NCI-H1092 treated with DMSO at 0.1 percent for 48 hours (cell line): ENCODE measurements around the gene NRM.
"Not testable (repeated sequence)": the region's sequence is repeated elsewhere in the genome, so short reads cannot be mapped to it uniquely, and the experiment has no call there.

Experiments
- DNase-seq: peaks from one replicate; lab custom pipeline; 2025; lab: John Stamatoyannopoulos, UW

Gene NRM

DNA sequence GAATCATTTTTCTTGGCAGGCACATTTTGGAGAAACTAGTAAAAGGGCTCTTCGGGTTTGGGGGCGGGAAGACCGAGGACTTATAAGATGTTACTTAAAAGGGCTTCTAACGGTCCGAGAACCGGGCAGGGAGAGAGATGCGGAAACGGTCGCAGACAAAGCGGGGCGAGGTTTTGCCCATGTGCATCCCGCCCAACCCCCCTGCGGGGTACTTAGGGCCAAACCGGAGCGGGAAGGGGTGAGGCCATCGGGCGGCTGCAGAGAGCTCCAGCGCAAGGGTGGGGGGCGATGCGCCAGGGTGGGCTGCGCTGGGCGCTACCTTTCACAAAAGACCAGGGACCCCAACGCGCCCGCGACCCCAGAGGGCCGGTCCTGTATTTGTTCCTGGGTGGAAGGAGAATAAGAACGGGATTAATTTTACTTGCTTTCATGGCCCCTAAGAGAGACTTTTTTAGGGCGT lies 30.0 kb upstream of the NRM start:
- DNase-seq, result peak; percentile 59

DNA sequence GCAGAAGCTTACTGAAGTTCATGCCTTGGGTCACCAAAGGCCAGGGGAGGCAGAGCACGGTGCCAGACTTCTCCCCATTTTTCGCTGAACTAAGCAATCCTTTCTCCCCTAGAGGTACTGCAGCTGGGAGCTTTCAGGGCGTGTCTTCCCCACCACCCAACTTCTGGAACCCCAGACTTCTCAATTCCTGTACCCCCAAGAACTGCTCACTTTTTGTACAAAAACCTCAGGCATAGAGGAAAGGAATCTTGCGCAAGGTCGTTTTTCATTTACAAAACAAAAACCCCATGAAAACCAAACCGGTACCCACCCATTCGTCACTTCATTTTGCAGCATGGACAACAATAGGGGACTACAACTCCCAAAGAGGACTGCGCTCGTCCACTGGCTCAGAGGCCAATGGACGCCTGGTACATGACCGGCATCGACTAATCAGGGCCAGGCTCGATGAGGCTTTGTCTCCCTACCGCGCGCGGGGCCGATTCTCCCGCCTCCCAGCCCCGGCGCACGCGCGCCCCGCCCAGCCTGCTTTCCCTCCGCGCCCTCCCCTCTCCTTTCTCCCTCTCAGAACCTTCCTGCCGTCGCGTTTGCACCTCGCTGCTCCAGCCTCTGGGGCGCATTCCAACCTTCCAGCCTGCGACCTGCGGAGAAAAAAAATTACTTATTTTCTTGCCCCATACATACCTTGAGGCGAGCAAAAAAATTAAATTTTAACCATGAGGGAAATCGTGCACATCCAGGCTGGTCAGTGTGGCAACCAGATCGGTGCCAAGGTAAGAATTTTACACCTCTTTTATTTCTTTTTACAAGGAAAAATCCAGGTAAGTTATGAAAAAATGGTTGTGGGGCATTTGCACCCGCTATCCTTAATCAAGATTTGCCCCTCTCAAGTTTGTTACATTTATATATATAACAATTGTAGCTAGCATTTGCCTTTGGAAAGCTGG lies 29.3 kb upstream of the NRM start, which contains the start of gene TUBB:
TUBB (plus strand) TSS at position 562 of the 947 bp plus-strand sequence; CDS start at position 717, 155 bp downstream.
- DNase-seq, result peak; percentile 93

DNA sequence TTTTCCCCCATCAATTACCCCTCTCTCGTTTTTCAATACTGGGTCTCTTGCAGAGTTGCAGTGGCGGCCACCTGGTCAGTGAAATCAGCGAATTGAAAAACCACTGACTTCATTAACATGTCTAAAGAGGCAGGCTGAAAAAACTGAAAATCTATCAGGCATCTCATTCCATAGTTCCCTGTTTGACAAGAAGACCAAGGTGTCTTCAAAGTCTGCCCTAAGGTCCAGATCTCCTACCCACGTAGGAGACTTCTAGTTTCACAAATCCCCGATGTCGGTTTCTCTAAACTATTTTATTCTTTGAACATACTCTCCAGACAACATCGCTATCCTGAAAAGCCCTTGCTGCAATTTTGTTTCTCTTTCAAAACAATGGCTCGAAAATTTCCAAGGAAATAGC lies 28.6 kb upstream of the NRM start:
- DNase-seq, result peak; percentile 46

DNA sequence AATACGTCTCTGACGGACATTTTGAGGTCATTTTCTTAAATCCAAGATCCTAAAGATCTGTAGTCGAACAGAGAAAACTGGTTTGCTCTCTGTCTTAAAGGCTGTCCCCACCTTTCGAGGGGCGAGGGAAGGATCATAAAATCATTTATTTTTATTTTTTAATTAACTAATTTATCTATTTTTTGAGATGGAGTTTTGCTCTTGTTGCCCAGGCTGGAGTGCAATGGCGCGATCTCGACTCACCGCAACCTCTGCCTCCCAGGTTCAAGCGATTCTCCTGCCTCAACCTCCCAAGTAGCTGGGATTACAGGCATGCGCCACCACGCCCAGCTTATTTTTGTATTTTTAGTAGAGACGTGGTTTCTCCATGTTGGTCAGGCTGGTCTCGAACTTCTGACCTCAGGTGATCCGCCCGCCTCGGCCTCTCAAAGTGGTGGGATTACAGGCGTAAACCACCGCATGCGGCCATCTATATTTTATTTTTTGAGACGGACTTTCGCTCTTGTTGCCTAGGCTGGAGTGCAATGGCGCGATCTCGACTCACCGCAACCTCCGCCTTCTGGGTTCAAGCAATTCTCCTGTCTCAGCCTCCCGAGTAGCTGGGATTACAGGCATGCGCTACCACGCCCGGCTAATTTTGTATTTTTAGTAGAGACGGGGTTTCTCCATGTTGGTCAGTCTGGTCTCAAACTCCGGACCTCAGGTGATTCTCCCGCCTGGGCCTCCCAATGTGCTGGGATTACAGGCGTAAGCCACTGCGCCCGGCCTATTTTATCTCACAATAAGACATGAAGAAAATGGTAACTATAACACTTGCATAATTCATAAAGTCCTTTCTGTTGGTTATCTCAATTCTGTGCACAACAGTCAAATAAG lies 27.3 kb upstream of the NRM start:
- not testable (repeated sequence) for DNase-seq

DNA sequence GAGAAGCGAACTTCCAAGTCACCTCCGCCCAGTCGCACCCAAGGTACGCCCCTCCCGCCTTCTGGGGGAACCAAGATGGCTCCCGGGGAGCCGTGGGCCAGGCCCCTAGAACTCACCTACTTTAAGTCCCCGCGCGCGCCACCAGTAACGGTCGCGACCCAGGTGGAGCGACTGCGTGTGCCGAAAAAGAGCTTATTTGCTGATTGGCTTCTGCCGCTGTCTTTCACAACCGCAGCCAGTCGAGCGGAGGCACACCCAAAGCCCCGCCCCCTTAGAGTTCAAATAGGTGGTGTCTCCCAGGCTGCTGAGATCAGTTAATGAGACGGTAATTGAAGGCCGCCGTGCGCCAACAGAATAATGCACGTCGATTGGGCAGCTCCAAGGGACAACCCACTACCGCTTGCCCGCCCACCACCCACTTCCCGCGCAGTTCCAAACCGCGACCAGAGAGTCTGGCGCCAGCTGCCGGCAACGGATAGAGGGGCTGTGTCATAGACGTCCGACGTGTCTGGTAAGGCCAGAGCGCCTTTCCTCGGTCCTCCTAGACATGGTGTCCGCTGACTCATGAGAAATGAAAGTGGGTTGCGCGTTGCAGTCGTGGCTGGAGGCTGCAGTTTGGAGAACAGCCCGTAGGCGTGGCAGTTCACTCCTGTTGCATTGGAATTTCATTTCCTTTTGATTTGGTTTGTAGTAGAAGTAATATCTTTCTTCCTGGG lies 26.5 kb upstream of the NRM start, which contains the start of gene MDC1:
MDC1 (minus strand) TSS at position 153 of the 716 bp plus-strand sequence. CDS start 2,106 bp downstream, outside the sequence.
- peak; percentile 98 for DNase-seq

GRCh38 chr6:30716879-30717128 lies 26.0 kb upstream of the NRM start:
- no peak for DNase-seq

DNA sequence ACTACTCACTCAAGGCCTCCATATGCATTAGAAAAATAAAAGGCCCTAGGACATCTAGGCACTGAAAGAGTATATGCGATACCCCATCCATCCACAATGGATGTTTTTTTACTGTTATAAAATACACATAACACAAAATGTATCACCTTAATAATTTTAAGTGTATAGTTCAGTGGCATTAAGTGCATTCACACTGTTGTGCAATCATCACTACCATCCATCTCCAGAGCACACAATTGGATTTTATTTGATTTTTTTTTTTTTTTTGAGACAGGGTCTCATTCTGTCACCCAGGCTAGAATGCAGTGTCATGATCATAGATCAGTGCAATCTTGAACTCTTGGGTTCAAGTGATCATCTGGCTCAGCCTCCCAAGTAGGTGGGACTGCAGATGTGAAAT lies 23.5 kb upstream of the NRM start:
- DNase-seq, result no peak

DNA sequence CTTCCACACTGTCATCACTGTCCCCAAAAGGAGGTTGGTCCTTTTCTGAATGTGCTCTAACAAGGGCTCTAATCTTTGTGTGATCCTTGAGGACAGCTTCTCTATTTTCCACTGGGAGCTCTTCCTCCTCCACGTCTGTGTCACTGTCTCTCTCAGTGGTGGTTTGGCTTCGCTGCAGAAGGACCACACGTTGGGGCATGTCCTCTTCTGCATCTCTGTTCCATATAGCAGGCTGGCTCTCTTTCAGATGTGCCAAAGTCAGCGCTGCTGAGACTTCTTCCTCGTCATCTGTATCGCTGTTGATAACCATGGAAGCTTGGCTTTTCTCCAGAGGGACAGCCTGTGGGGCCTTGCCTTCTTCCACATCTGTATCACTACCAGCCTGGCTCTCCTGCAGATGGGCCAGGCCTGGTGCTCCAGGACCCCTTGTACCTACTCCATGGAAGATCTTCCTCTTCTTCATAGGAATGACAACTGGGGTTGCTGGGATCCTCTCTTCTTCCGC lies 21.7 kb upstream of the NRM start:
- no peak for DNase-seq

GRCh38 chr6:30711758-30712380 lies 21.1 kb upstream of the NRM start:
- DNase-seq, result no peak

DNA sequence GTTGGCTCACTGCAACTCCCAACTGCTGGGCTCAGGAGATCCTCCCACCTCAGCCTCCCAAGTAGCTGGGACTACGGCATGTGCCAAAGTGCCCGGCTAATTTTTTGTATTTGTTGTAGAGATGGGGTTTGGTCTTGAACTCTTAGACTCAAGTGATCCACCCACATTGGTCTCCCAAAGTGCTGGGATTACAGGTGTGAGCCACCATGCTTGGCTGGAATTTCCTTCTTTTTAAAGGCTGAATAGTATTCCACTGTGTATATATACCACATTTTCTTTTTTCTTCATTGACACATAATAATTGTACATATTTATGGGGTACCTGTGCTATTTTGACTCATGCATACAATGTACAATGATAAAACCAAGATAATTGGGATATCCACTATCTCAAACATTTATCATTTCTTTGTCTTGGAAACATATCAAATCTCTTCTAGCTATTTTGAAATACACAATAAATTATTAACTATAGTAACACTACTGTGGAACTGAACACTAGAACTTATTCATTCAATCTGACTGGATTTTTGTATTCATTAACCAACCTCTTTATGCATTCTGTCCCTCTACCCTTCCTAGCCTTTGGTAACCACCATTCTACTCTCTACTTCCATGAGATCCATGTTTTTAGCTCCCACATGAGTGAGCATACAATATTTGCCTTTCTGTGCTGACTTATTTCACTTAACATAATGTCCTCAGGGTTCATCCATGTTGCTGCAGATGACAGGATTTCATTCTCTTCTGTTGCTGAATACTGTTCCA lies 18.5 kb upstream of the NRM start:
- DNase-seq, result no peak

- peak; percentile 72 for DNase-seq
Observed at GRCh38 chr6:30707281-30707850, 16.6 kb upstream of the NRM start.

DNA sequence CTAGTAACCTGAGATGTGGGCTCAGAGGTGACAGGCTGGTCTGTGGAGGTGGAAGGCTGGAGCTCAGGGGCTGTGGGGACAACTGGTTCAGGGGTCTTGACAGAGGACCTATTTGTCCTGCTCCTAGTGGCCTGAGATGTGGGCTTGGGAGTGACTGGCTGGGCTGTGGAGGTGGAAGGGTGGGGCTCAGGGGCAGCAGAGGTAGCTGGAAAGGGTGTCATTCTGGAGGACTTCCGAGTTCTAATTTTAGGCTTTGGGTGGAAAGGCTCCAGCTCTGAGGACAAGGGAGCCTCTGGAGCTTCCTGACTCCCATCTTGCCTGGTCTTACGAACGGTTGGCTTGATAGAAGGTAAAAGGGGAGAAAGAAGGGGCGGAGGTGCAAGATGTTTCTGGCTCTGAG lies 14.8 kb upstream of the NRM start:
- no peak for DNase-seq

GRCh38 chr6:30703821-30704220 lies 13.0 kb upstream of the NRM start:
- DNase-seq, result no peak

DNA sequence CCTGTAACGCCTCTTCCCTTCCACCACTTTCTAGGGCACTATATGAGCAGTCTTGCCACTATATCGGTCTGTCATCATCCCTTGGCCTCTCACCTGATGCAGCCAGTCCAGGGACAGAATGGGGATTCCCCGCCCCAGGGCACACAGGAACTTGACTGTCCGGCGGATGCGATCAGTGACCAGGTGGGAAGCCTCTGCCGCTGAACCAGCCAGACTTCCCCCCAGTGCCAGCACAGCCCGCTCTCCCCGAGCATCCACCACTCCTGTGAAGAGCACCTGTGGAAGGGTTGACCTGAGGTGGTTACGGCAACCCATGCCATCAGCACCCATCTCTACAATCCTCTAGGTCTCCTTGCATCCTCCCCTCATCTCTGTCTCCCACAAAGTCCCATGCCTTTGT lies 12.2 kb upstream of the NRM start:
- no peak for DNase-seq

DNA sequence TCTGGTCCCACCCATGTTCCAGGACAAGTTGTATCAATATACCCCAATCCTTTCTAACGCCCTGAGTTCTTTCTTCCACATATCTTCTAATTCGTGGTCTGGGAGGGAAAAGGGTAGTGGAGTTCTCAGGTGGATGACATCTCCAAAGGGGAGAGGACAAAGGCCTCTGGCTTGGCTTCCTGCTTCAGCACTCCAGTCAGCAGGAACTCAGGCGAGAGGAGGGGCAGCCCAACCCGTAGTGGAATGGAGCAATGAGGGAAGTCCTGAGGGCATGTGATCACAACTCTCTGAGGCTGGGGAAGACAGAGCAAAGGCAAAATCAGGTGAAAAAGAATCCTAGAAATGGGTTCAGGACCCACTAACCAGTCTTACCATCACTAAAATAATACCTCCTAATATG lies 9.6 kb upstream of the NRM start:
- no peak for DNase-seq

- DNase-seq, result no peak
Observed at GRCh38 chr6:30696432-30696831, 5.6 kb upstream of the NRM start.

GRCh38 chr6:30691208-30691847 lies 544 bp upstream of the NRM start:
- DNase-seq, result no peak

DNA sequence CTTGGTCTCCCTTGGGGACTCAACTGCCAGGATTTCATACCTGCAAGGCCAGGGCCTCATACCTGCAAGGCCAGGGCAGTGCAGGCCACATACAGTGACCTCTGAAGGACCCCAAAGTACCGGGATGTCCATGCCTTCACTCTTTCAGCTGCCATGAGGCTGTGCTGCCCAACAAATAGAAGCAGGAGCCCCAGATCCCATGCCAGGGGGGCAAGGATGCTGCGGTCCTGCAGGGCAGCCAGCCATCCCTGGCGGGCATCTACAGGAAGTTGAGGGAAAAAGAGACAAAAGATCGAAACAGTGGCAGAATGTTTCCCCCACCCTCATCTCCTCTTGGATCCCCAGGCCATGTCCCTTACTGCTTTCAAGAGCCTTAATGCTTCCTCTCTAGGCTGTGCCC lies 799 bp downstream of the NRM start:
- no peak for DNase-seq

DNA sequence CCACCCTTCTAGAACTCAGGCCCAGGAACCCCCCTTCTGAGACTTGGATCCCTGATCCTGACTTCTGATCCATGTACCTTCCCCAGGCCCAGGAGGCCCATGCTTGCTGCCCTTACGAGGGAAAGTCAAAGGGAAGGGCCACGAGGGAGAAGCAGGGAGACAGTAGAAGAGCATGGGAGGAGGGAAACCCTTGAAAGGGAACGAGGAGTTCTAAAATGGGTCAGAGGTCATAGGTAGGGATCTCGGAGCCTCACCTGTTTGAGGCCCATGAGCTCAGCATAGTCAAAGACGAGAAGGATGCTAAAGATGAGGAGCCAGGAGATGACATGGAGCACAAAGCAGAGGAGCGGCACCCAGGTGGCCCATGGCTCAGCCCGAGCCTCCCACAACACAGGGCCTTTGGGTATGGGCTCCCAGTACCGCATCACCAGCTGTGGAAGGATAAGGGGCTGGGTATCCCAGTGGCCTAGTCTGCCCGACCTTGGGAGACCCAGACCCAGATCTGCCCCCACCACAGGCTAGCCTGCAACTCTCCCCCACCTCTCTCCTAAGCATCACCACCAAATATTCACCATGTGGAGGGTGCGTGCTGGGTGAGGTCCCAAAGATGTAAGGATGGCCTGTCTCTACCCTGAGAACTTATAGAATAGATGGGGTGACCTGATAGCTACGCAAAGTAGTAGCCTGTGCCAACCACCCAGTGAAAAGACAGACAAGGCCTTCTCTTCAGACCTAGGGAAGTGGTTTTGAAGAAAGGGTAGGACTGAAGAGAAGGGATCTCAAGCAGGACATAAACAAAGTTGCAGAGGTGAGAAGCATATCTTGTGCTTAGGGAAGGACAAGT lies 1.5 kb downstream of the NRM start:
- DNase-seq, result no peak
